WERI-Rb-1 (cell line): ENCODE data around the gene SPATA6.

ENCODE experiments used
- DNase-seq: peaks from one replicate; pipeline ENCODE4 v3.0.0-alpha.2; 2020
- H3K27ac ChIP-seq: fragments of 250-450 bp; sonication (Bioruptor Pico); 2 replicates; pipeline ENCODE4 v1.5.1; 2020; ENCODE audit warnings: mild to moderate bottlenecking, moderate library complexity
- H3K27me3 ChIP-seq: fragments of 250-450 bp; sonication (Bioruptor Pico); 2 replicates; pipeline ENCODE4 v1.5.1; 2021; ENCODE audit warnings: mild to moderate bottlenecking, low read depth, moderate library complexity; ENCODE audit not compliant: insufficient read depth, severe bottlenecking
- H3K36me3 ChIP-seq: fragments of 250-450 bp; sonication (Bioruptor Pico); 2 replicates; pipeline ENCODE4 v1.5.1; 2020; ENCODE audit warnings: mild to moderate bottlenecking, moderate library complexity
- H3K4me3 ChIP-seq: 2 replicates; pipeline ENCODE4 v1.5.1; 2011; ENCODE audit warnings: low read depth, mild to moderate bottlenecking, control low read depth, low read length
- H3K9me3 ChIP-seq: fragments of 250-450 bp; sonication (Bioruptor Pico); 2 replicates; pipeline ENCODE4 v1.5.1; 2021; ENCODE audit warnings: mild to moderate bottlenecking, moderate library complexity; ENCODE audit not compliant: severe bottlenecking
- CTCF ChIP-seq: IDR thresholded peaks from 2 replicates; pipeline ENCODE4 v1.5.1; 2011; ENCODE audit warnings: low read depth, mild to moderate bottlenecking, control low read depth, inconsistent platforms, low read length

The SPATA6 gene

GRCh38 chr1:48422009-48422408 lies 50.0 kb downstream of the SPATA6 start:
- no peaks in the 10 kb centered on the region for H3K27me3 ChIP-seq
- DNase-seq: no peak
- H3K36me3 ChIP-seq: no peaks in the 10 kb centered on the region
- H3K4me3 ChIP-seq: no peak overlapping the region
- no peaks in the 10 kb centered on the region for H3K9me3 ChIP-seq
- no peak overlapping the region for H3K27ac ChIP-seq
- TF ChIP-seq CTCF: no peak

GRCh38 chr1:48418742-48419141 lies 53.3 kb downstream of the SPATA6 start:
- no peaks in the 10 kb centered on the region for H3K27me3 ChIP-seq
- no peak for DNase-seq
- H3K27ac ChIP-seq: no peak overlapping the region
- TF ChIP-seq CTCF: no peak
- H3K36me3 ChIP-seq: no peaks in the 10 kb centered on the region
- H3K9me3 ChIP-seq: no peaks in the 10 kb centered on the region
- no peak overlapping the region for H3K4me3 ChIP-seq

GRCh38 chr1:48415050-48415449 lies 57.0 kb downstream of the SPATA6 start:
- TF ChIP-seq CTCF: no peak
- no peaks in the 10 kb centered on the region for H3K9me3 ChIP-seq

GRCh38 chr1:48414264-48414663 lies 57.7 kb downstream of the SPATA6 start:
- Histone ChIP-seq H3K36me3 (no peaks in the 10 kb centered on the region), H3K27me3 (no peaks in the 10 kb centered on the region), H3K27ac (no peak overlapping the region), H3K4me3 (no peak overlapping the region), H3K9me3 (no peaks in the 10 kb centered on the region)
- no peak for DNase-seq
- TF ChIP-seq CTCF: no peak

More at GRCh38 chr1:48415050-48415449, 57.0 kb downstream of the SPATA6 start:
- Histone ChIP-seq H3K27me3 (no peaks in the 10 kb centered on the region), H3K27ac (no peak overlapping the region), H3K36me3 (no peaks in the 10 kb centered on the region), H3K4me3 (no peak overlapping the region)
- no peak for DNase-seq

- no peaks in the 10 kb centered on the region for H3K27me3 ChIP-seq
- H3K4me3 ChIP-seq: no peak overlapping the region
- H3K27ac ChIP-seq: no peak overlapping the region
- TF ChIP-seq CTCF: no peak
- no peak for DNase-seq
- no peaks in the 10 kb centered on the region for H3K9me3 ChIP-seq
- no peaks in the 10 kb centered on the region for H3K36me3 ChIP-seq
These were observed 66.1 kb downstream of the SPATA6 start for GRCh38 chr1:48405940-48406339.

- Histone ChIP-seq H3K27me3 (no peaks in the 10 kb centered on the region), H3K9me3 (no peaks in the 10 kb centered on the region), H3K27ac (no peak overlapping the region), H3K4me3 (no peak overlapping the region), H3K36me3 (no peaks in the 10 kb centered on the region)
- no peak for DNase-seq
- TF ChIP-seq CTCF: no peak
These were observed 66.6 kb downstream of the SPATA6 start for GRCh38 chr1:48405400-48405799.
